A673 (cell line): ENCODE results near the gene TOR1B. TPM values are rescaled to one million over a fixed set of nuclear protein-coding genes. Genes with fewer than 3 reads are reported as not detected.

Experiments
- BruUV-seq: library from RNA; stranded (reverse); fragments of 400-500 nt; replicated peaks from 2 replicates; lab custom pipeline; 2021; lab: Mats Ljungman, UMichigan
- CTCF ChIA-PET: fragments of 300-600 bp; sonication (Branson Sonifier 250); formaldehyde crosslinking; loops from one replicate; lab custom pipeline; 2022; ENCODE audit warnings: antibody characterized with exemption; lab: Charles Lee
- POLR2A ChIA-PET: fragments of 300-600 bp; sonication (Branson Sonifier 250); formaldehyde crosslinking; loops from one replicate; lab custom pipeline; 2022; ENCODE audit warnings: antibody characterized with exemption; ENCODE audit not compliant: low non-redundant PET; lab: Charles Lee
- DNase-seq: peaks from one replicate; pipeline ENCODE4 v3.0.0-alpha.2; 2015; ENCODE audit warnings: low spot score
- H3K27ac ChIP-seq: fragments of 200-600 bp; sonication (generic); 2 replicates; pipeline ENCODE4 v1.5.1; 2016; ENCODE audit warnings: mixed run types, low read depth, mild to moderate bottlenecking, mixed read lengths, antibody characterized with exemption, low read length; ENCODE audit not compliant: poor library complexity, severe bottlenecking
- H3K27me3 ChIP-seq: fragments of 200-600 bp; sonication (generic); replicated peaks from 2 replicates; pipeline ENCODE4 v1.6.1; 2017; ENCODE audit warnings: mixed run types, low read depth, mild to moderate bottlenecking, mixed read lengths, antibody characterized with exemption, low read length; ENCODE audit not compliant: insufficient read depth, poor library complexity
- H3K36me3 ChIP-seq: fragments of 200-600 bp; sonication (generic); 2 replicates; pipeline ENCODE4 v1.6.1; 2016; ENCODE audit warnings: mixed run types, mild to moderate bottlenecking, mixed read lengths, antibody characterized with exemption, low read length; ENCODE audit not compliant: insufficient read depth, poor library complexity, severe bottlenecking
- H3K4me1 ChIP-seq: fragments of 200-600 bp; sonication (generic); 2 replicates; pipeline ENCODE4 v1.6.1; 2017; ENCODE audit warnings: mixed run types, mild to moderate bottlenecking, mixed read lengths, antibody characterized with exemption, low read length; ENCODE audit not compliant: insufficient read depth, poor library complexity, severe bottlenecking
- H3K4me3 ChIP-seq: fragments of 200-600 bp; sonication (generic); 2 replicates; pipeline ENCODE4 v1.5.1; 2016; ENCODE audit warnings: low read depth, mixed run types, mild to moderate bottlenecking, mixed read lengths, low read length; ENCODE audit not compliant: poor library complexity, severe bottlenecking
- H3K9me3 ChIP-seq: fragments of 200-600 bp; sonication (generic); 2 replicates; pipeline ENCODE4 v1.6.1; 2016; ENCODE audit warnings: mixed run types, low read depth, mild to moderate bottlenecking, mixed read lengths, antibody characterized with exemption, low read length; ENCODE audit not compliant: poor library complexity, severe bottlenecking
- EZH2 ChIP-seq: fragments of 200-600 bp; sonication (generic); IDR thresholded peaks from 2 replicates; pipeline ENCODE4 v1.6.1; 2017; ENCODE audit warnings: borderline replicate concordance, low read depth, mild to moderate bottlenecking, mixed read lengths, antibody characterized with exemption, low read length; ENCODE audit not compliant: poor library complexity, severe bottlenecking
- intact Hi-C: fragments of 100-400 bp; cut with micrococcal nuclease; formaldehyde crosslinking; loops from one replicate; pipeline ENCODE4 v1.10.0; 2022; ENCODE audit not compliant: unreplicated experiment
- total RNA-seq: library from RNA; stranded (reverse); gene quantifications from 2 replicates; pipeline ENCODE4 v1.2.3, GENCODE V29; 2021
- TF ChIP-seq, protein P1 (sequence below): fragments of 300-800, 200-600 bp; sonication (generic); conservative IDR thresholded peaks from 2 replicates; pipeline ENCODE4 v1.5.1; 2017; ENCODE audit warnings: low read depth, mild to moderate bottlenecking, antibody characterized with exemption, low read length, moderate library complexity, mixed read lengths

Gene TOR1B
- total RNA-seq, 1 experiment from 2014 or later, result 47.6 TPM

DNA sequence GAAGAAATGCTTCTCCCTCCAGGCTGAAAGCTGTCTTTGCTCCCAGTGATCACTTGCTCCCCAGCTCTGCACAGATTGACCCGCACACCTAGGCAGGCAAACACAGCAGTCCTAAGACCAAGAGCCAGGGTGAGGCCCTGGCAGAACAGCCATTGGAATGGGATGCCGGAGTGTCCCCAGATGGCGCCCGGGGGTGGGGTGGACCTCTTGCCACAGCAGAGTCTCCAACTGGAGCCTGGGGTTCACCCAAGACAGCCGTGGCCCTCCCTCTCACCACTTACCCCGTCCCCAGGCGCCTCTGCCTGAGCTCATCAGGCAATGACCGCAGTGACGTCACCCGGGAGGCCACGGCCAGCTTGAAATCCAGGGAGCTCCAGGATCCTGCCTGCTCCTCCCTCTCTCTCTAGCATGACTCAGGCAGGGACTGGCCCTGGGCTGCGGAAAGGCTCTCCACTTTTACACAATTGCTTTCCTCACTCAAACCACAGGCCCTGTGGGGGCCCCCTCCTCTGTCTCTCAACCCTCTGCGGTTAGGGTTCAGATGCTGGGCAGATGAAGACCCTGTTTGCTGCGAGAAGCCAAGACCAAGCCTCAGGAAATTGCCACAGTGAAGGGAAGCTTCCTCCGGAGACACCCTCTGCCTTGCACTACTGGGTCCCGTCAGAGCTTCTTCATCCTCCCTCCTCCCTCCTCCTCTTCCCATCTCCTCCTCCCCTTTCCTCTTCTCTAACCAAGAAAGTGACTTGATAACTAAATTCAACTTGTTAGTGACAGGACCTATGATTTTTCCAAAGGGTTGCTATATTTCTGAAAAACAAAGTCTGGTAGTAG lies 25.8 kb upstream of the TOR1B start:
- no peak overlapping the region for H3K4me3 ChIP-seq

DNA sequence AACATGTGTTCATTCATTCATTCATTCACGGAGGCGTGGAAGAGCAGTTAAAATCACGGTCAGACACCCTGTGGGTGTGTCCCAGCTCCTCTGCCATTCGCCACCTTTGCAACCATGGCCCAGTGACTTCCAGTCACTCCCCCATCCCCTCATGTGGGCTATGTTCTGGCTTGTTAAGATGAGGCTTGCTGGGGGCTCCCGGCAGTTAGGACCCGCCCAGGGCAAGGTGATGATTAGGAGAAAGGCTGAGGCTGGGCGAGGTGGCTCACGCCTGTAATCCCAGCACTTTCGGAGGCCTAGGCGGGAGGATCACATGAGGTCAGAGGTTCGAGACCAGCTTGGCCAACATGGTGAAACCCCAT lies 25.2 kb upstream of the TOR1B start:
- no peak for DNase-seq
- Histone ChIP-seq H3K27me3 (no peaks in the 10 kb centered on the region), H3K36me3 (no peaks in the 10 kb centered on the region), H3K27ac (no peak overlapping the region), H3K9me3 (no peaks in the 10 kb centered on the region), H3K4me1 (no peaks in the 10 kb centered on the region), H3K4me3 (no peak overlapping the region)
- no peak for TF ChIP-seq EZH2
- TF ChIP-seq, protein P1, sequence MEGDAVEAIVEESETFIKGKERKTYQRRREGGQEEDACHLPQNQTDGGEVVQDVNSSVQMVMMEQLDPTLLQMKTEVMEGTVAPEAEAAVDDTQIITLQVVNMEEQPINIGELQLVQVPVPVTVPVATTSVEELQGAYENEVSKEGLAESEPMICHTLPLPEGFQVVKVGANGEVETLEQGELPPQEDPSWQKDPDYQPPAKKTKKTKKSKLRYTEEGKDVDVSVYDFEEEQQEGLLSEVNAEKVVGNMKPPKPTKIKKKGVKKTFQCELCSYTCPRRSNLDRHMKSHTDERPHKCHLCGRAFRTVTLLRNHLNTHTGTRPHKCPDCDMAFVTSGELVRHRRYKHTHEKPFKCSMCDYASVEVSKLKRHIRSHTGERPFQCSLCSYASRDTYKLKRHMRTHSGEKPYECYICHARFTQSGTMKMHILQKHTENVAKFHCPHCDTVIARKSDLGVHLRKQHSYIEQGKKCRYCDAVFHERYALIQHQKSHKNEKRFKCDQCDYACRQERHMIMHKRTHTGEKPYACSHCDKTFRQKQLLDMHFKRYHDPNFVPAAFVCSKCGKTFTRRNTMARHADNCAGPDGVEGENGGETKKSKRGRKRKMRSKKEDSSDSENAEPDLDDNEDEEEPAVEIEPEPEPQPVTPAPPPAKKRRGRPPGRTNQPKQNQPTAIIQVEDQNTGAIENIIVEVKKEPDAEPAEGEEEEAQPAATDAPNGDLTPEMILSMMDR, result no peak
- CTCF ChIA-PET, result interaction anchor here (1.0 kb wide), 1 partner anchor 40 kb away, joined by 3 read pairs; no protein-coding TSS in a partner anchor
- intact Hi-C loops, result no loop called here
- BruUV-seq, result no TSS peak
- POLR2A ChIA-PET, result no interaction called here

More for the DNA sequence above, 25.8 kb upstream of the TOR1B start:
- no peaks in the 10 kb centered on the region for H3K27me3 ChIP-seq
- intact Hi-C loops, result no loop called here
- H3K9me3 ChIP-seq, result no peaks in the 10 kb centered on the region
- H3K27ac ChIP-seq, result no peak overlapping the region
- H3K4me1 ChIP-seq, result no peaks in the 10 kb centered on the region
- CTCF ChIA-PET, result interaction anchor here (1.0 kb wide), 1 partner anchor 39 kb away, joined by 3 read pairs; no protein-coding TSS in a partner anchor
- TF ChIP-seq, protein P1, result no peak
- no peak for TF ChIP-seq EZH2
- POLR2A ChIA-PET, result no interaction called here
- BruUV-seq, result no TSS peak
- no peaks in the 10 kb centered on the region for H3K36me3 ChIP-seq
- DNase-seq, result peak; percentile 42

DNA sequence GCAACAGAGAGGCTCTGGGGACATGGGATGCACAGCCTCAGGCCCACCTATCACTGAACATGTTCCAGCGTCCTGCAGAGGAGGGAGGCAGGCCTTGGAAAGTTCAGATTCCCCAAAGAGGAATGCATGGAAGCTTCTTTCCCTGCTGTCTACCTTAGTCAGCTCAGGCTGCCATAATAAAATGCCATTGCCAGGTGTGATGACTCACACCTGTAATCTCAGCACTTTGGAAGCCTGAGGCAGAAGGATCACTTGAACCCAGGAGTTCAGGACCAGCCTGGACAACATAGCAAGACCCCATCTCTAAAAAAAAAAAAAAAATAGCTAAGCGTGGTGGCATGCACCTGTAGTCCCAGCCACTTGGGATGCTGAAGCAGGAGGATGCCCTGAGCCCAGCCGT lies 24.5 kb upstream of the TOR1B start:
- intact Hi-C loops, result no loop called here
- POLR2A ChIA-PET, result no interaction called here
- H3K27me3 ChIP-seq, result no peaks in the 10 kb centered on the region
- H3K4me3 ChIP-seq, result no peak overlapping the region
- H3K4me1 ChIP-seq, result no peaks in the 10 kb centered on the region
- no TSS peak for BruUV-seq
- DNase-seq, result no peak
- CTCF ChIA-PET, result no interaction called here
- H3K9me3 ChIP-seq, result no peaks in the 10 kb centered on the region
- no peaks in the 10 kb centered on the region for H3K36me3 ChIP-seq
- no peak for TF ChIP-seq EZH2
- TF ChIP-seq, protein P1, result no peak
- no peak overlapping the region for H3K27ac ChIP-seq
